Panc1 (cell line): ENCODE results near the gene KCNAB1.

Experiments used
- CTCF ChIP-seq: fragments of 450-650 bp; IDR thresholded peaks from 2 replicates; pipeline ENCODE4 v1.5.1; 2017; ENCODE audit warnings: mild to moderate bottlenecking
- REST ChIP-seq, 2 experiments: IDR thresholded peaks; 2 replicates each; pipeline ENCODE4 v1.6.1; 2011 to 2012; ENCODE audit warnings: low read depth in 2 of 2, control low read depth in 1 of 2, low read length in 1 of 2, mild to moderate bottlenecking in 1 of 2, moderate library complexity in 1 of 2; ENCODE audit not compliant: insufficient read depth in 1 of 2
- TCF7L2 ChIP-seq: IDR thresholded peaks from 2 replicates; pipeline ENCODE4 v1.6.1; 2011; ENCODE audit warnings: mild to moderate bottlenecking, low read depth, low read length, inconsistent platforms

GRCh38 chr3:156425651-156426050, 305.3 kb downstream of the KCNAB1 start:
- no peak for TF ChIP-seq CTCF
- no peak for TF ChIP-seq REST (IDR thresholded peaks at IDR 0.05; ENCODE audit: insufficient read depth in 1 of 2, low read depth in 2 of 2, low read length in 1 of 2)
- no peak for TF ChIP-seq TCF7L2
